Left lung (tissue), 10 donors: ENCODE data around the gene EGFR. TPM values are rescaled to one million over a fixed set of nuclear protein-coding genes. Genes with fewer than 3 reads are reported as not detected.

Experiments used
- ATAC-seq: fragments of 200-7000 bp; cut with Tn5 transposase; one replicate; pipeline ENCODE4 v1.9.1; 2020; ENCODE audit warnings: moderate library complexity
- DNase-seq, 4 donors: peaks; one replicate each; pipeline ENCODE4 v3.0.0-alpha.2; 2013 to 2020
- H3K27ac ChIP-seq, 2 donors: fragments of 200-600 bp; sonication (generic) in 1 of 2; one replicate each; pipeline versions ENCODE4 v1.5.0 to v1.8.0; 2020 to 2021
- H3K27me3 ChIP-seq, 2 donors: fragments of 200-600 bp; sonication (generic) in 1 of 2; one replicate each; pipeline versions ENCODE4 v1.5.0 to v1.8.0; 2020 to 2021
- H3K36me3 ChIP-seq, 2 donors: fragments of 200-600 bp; sonication (generic) in 1 of 2; one replicate each; pipeline versions ENCODE4 v1.5.0 to v1.8.0; 2020 to 2021
- H3K4me1 ChIP-seq, 2 donors: fragments of 200-600 bp; one replicate each; pipeline ENCODE4 v1.8.0; 2021
- H3K4me3 ChIP-seq, 2 donors: fragments of 200-600 bp; sonication (generic) in 1 of 2; one replicate each; pipeline versions ENCODE4 v1.5.0 to v1.8.0; 2020 to 2021; ENCODE audit warnings: mild to moderate bottlenecking in 1 of 2
- H3K9me3 ChIP-seq, 2 donors: fragments of 200-600 bp; sonication (generic) in 1 of 2; one replicate each; pipeline versions ENCODE4 v1.5.0 to v1.8.0; 2020 to 2021
- intact Hi-C, 2 donors: fragments of 100-400 bp; cut with DNase I; formaldehyde crosslinking; loops; one replicate each; pipeline versions ENCODE4 v1.11.2 to v1.14.2; 2022
- polyA plus RNA-seq, 6 donors: library from polyadenylated mRNA; unstranded; fragments of 120-200 nt; gene quantifications; one replicate each; pipeline ENCODE4 v1.2.1, GENCODE V29; 2013; ENCODE audit not compliant: insufficient read length in 6 of 6
- total RNA-seq, 2 donors: library from RNA; stranded (reverse); fragmentation: NEBNext Ultra II Directional; extraction: Animal tissue kit (Norgen Biotek cat#: 25700); gene quantifications; one replicate each; pipeline ENCODE4 v1.2.1, GENCODE V29; 2021
- TF ChIP-seq, protein P1 (sequence below), 2 donors: fragments of 200-600 bp; sonication (generic) in 1 of 2; IDR thresholded peaks; one replicate each; pipeline versions ENCODE4 v1.5.0 to v1.8.0; 2021; ENCODE audit warnings: antibody characterized with exemption in 2 of 2
- donor health status: DM: no; HTN: yes; CAD: no.
- donor health status: DM: no; HTN: no; CAD: no.

EGFR gene
- total and polyA plus RNA-seq, 8 donors = 48.7 to 79.3 (median 54.1) TPM

DNA sequence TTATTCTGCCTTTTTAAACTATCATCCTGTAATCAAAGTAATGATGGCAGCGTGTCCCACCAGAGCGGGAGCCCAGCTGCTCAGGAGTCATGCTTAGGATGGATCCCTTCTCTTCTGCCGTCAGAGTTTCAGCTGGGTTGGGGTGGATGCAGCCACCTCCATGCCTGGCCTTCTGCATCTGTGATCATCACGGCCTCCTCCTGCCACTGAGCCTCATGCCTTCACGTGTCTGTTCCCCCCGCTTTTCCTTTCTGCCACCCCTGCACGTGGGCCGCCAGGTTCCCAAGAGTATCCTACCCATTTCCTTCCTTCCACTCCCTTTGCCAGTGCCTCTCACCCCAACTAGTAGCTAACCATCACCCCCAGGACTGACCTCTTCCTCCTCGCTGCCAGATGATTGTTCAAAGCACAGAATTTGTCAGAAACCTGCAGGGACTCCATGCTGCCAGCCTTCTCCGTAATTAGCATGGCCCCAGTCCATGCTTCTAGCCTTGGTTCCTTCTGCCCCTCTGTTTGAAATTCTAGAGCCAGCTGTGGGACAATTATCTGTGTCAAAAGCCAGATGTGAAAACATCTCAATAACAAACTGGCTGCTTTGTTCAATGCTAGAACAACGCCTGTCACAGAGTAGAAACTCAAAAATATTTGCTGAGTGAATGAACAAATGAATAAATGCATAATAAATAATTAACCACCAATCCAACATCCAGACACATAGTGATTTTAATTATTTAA, 151.7 kb downstream of the EGFR start:
- Histone ChIP-seq H3K4me3 (no peak overlapping the region), H3K27me3 (no peaks in the 10 kb centered on the region), H3K4me1 (no peaks in the 10 kb centered on the region), H3K36me3 (peaks cover 0 to 73% of the 10 kb centered on the region in 2 donors), H3K9me3 (no peaks in the 10 kb centered on the region), H3K27ac (no peak overlapping the region)
- no peak for ATAC-seq
- TF ChIP-seq, protein P1, sequence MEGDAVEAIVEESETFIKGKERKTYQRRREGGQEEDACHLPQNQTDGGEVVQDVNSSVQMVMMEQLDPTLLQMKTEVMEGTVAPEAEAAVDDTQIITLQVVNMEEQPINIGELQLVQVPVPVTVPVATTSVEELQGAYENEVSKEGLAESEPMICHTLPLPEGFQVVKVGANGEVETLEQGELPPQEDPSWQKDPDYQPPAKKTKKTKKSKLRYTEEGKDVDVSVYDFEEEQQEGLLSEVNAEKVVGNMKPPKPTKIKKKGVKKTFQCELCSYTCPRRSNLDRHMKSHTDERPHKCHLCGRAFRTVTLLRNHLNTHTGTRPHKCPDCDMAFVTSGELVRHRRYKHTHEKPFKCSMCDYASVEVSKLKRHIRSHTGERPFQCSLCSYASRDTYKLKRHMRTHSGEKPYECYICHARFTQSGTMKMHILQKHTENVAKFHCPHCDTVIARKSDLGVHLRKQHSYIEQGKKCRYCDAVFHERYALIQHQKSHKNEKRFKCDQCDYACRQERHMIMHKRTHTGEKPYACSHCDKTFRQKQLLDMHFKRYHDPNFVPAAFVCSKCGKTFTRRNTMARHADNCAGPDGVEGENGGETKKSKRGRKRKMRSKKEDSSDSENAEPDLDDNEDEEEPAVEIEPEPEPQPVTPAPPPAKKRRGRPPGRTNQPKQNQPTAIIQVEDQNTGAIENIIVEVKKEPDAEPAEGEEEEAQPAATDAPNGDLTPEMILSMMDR (IDR thresholded peaks at IDR 0.05) = no peak
- intact Hi-C loops = no loop called here
- DNase-seq = no peak

DNA sequence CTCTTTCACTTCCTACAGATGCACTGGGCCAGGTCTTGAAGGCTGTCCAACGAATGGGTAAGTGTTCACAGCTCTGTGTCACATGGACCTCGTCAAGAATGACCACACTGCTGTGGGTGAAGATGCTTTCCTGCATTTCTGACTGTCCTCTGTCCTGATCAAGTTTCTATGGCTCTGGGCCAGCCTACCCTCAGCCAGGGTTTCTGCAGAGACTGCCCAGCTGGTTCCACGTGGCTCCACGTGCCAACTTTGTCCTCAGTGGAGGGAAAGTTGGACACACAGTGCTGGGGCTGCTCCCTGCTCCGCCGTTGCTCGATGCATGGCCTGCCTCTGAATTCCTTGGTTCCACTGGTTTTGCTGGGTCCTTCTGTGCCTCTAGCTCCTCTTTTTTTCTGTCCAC, 152.3 kb downstream of the EGFR start:
- no peaks in the 10 kb centered on the region for H3K27me3 ChIP-seq
- ATAC-seq (no peak), DNase-seq (no peak)
- H3K4me1 ChIP-seq = no peaks in the 10 kb centered on the region
- TF ChIP-seq, protein P1 (IDR thresholded peaks at IDR 0.05) = no peak
- intact Hi-C loops = no loop called here
- H3K27ac ChIP-seq = no peak overlapping the region
- no peak overlapping the region for H3K4me3 ChIP-seq
- H3K36me3 ChIP-seq = peaks cover 0 to 66% of the 10 kb centered on the region in 2 donors
- no peaks in the 10 kb centered on the region for H3K9me3 ChIP-seq

DNA sequence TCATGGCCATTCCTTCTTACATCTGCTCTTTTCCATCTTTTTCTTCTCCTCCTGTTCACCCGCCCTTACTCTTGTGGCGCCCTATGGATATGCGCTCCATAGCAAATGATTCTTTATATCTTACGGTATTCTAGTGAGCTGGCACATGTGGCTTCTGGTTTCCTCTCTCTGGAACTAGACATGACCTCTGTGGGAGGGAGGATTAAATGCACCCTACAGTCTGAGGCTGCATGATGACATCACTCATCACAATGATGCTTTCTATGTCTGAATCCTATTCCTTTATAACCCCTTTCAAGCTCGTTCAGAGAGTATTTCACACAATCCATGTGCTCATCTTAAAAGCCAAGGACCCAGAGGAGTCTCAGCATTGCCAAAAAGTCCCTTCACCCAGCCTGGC, 153.3 kb downstream of the EGFR start:
- Histone ChIP-seq H3K36me3 (peaks cover 0 to 66% of the 10 kb centered on the region in 2 donors), H3K4me1 (no peaks in the 10 kb centered on the region), H3K27me3 (no peaks in the 10 kb centered on the region), H3K27ac (no peak overlapping the region), H3K9me3 (no peaks in the 10 kb centered on the region), H3K4me3 (no peak overlapping the region)
- no peak for DNase-seq
- intact Hi-C loops = no loop called here
- TF ChIP-seq, protein P1 (IDR thresholded peaks at IDR 0.05) = no peak
- no peak for ATAC-seq

DNA sequence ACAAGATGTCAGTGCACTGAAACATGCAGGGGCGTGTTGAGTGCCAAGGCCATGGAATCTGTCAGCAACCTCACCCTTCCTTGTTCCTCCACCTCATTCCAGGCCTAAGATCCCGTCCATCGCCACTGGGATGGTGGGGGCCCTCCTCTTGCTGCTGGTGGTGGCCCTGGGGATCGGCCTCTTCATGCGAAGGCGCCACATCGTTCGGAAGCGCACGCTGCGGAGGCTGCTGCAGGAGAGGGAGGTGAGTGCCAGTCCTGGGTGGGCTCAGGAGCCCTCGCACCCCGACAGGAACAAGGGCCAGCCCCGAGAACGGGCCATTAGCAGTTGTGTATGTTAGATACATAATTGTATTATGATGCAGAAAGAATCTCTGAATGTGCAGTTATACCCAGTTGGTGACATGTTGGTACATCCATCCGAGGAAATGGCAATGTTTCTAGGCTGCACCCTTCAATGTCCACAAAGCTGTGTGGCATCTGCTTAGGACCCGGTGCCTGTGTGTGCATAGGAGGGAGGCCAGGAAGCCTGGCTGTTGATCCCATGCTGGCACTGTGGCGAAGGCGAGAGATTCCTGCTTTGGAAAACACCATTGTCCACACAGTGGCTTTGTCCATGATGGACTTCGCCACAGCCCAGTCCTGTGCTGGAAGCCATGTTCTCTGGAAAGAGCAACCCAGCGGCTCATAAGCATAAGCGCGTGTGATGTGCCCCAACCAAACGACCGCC, 154.2 kb downstream of the EGFR start:
- TF ChIP-seq, protein P1 (IDR thresholded peaks at IDR 0.05) = no peak
- Histone ChIP-seq H3K27ac (no peak overlapping the region), H3K4me3 (no peak overlapping the region), H3K36me3 (peaks cover 0 to 69% of the 10 kb centered on the region in 2 donors), H3K27me3 (no peaks in the 10 kb centered on the region), H3K4me1 (no peaks in the 10 kb centered on the region), H3K9me3 (no peaks in the 10 kb centered on the region)
- no peak for DNase-seq
- ATAC-seq = no peak
- intact Hi-C loops = no loop called here

DNA sequence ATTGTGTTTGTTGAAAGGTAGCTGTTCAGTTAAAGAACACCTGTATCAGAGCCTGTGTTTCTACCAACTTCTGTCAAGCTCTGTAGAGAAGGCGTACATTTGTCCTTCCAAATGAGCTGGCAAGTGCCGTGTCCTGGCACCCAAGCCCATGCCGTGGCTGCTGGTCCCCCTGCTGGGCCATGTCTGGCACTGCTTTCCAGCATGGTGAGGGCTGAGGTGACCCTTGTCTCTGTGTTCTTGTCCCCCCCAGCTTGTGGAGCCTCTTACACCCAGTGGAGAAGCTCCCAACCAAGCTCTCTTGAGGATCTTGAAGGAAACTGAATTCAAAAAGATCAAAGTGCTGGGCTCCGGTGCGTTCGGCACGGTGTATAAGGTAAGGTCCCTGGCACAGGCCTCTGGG, 154.9 kb downstream of the EGFR start:
- TF ChIP-seq, protein P1 (IDR thresholded peaks at IDR 0.05) = no peak
- intact Hi-C loops = no loop called here
- Histone ChIP-seq H3K27ac (no peak overlapping the region), H3K4me1 (no peaks in the 10 kb centered on the region), H3K27me3 (no peaks in the 10 kb centered on the region), H3K4me3 (no peak overlapping the region), H3K9me3 (no peaks in the 10 kb centered on the region), H3K36me3 (peaks cover 0 to 69% of the 10 kb centered on the region in 2 donors)
- DNase-seq (no peak), ATAC-seq (no peak)
